T-cell (primary cell): ENCODE data around the gene CDC37L1. TPM values are rescaled to one million over a fixed set of nuclear protein-coding genes. Genes with fewer than 3 reads are reported as not detected.
A peak's percentile ranks its signal among the peaks of the same experiment; 100 is the strongest.

Experiments used
- ATAC-seq, 4 experiments: fragments of 200-7000 bp in 3 of 4; fragments of 150-1000 bp in 1 of 4; cut with Tn5 transposase; replicated peaks in 1 of 4; 1 replicate in 3 of 4; 2 replicates in 1 of 4; pipeline ENCODE4 v1.10.0; 2021; ENCODE audit warnings: moderate library complexity in 3 of 4, mild to moderate bottlenecking in 2 of 4, moderate number of reproducible peaks in 1 of 4
- CTCF ChIA-PET, 2 donors: fragments of 300-600 bp; sonication (Branson Sonifier 250); formaldehyde crosslinking; loops; one replicate each; lab custom pipeline; 2022; ENCODE audit warnings: antibody characterized with exemption in 2 of 2; lab: Charles Lee
- POLR2A ChIA-PET, 2 donors: fragments of 300-600 bp; sonication (Branson Sonifier 250); formaldehyde crosslinking; loops; one replicate each; lab custom pipeline; 2022; ENCODE audit warnings: antibody characterized with exemption in 2 of 2; lab: Charles Lee
- DNase-seq, 35 experiments: peaks; one replicate each; pipeline versions ENCODE4 v3.0.0 to v3.0.0-alpha.2; 2013 to 2023
- H3K27ac ChIP-seq: one replicate; pipeline ENCODE4 v1.5.1; 2013; ENCODE audit warnings: low read length
- H3K27me3 ChIP-seq, 2 experiments: replicated peaks in 1 of 2; 1 replicate in 1 of 2; 2 replicates in 1 of 2; pipeline versions ENCODE4 v1.6.1 to v1.7.0; 2013; ENCODE audit warnings: low read length in 1 of 2, mixed read lengths in 1 of 2; ENCODE audit not compliant: control insufficient read depth in 2 of 2, insufficient read depth in 2 of 2; ENCODE audit errors: extremely low read depth in 1 of 2
- H3K36me3 ChIP-seq, 2 donors: 1 replicate in 1 of 2; 2 replicates in 1 of 2; pipeline versions ENCODE4 v1.6.1 to v1.7.0; 2013; ENCODE audit warnings: low read length in 1 of 2; ENCODE audit not compliant: control insufficient read depth in 2 of 2, insufficient read depth in 1 of 2; ENCODE audit errors: extremely low read depth in 1 of 2
- H3K4me1 ChIP-seq, 2 experiments: 1 replicate in 1 of 2; 2 replicates in 1 of 2; pipeline versions ENCODE4 v1.6.1 to v1.7.0; 2013; ENCODE audit warnings: low read length in 2 of 2, mixed read lengths in 1 of 2; ENCODE audit not compliant: insufficient read depth in 2 of 2, control insufficient read depth in 1 of 2; ENCODE audit errors: extremely low read depth in 1 of 2
- H3K4me3 ChIP-seq, 2 donors: 1 replicate in 1 of 2; 2 replicates in 1 of 2; pipeline versions ENCODE4 v1.5.1 to v1.7.0; 2013; ENCODE audit warnings: mild to moderate bottlenecking in 2 of 2, low read length in 1 of 2, moderate library complexity in 1 of 2; ENCODE audit not compliant: control insufficient read depth in 1 of 2; ENCODE audit errors: extremely low read depth in 1 of 2
- H3K9me3 ChIP-seq: 2 replicates; pipeline ENCODE4 v1.7.0; 2013
- H3K27ac Mint-ChIP-seq, 2 donors: one replicate each; pipeline ENCODE4 v1.8.0; 2020 to 2021; ENCODE audit warnings: mild to moderate bottlenecking in 2 of 2, mixed read lengths in 2 of 2
- H3K27me3 Mint-ChIP-seq, 2 donors: one replicate each; pipeline ENCODE4 v1.8.0; 2021 to 2022; ENCODE audit warnings: mixed read lengths in 2 of 2
- H3K36me3 Mint-ChIP-seq: one replicate; pipeline ENCODE4 v1.8.0; 2021; ENCODE audit warnings: mixed read lengths
- H3K4me1 Mint-ChIP-seq, 3 donors: one replicate each; pipeline ENCODE4 v1.8.0; 2020 to 2022; ENCODE audit warnings: mixed read lengths in 3 of 3, mild to moderate bottlenecking in 1 of 3
- H3K4me3 Mint-ChIP-seq, 3 donors: one replicate each; pipeline ENCODE4 v1.8.0; 2020 to 2022; ENCODE audit warnings: mild to moderate bottlenecking in 3 of 3, mixed read lengths in 3 of 3, moderate library complexity in 3 of 3
- H3K9me3 Mint-ChIP-seq, 3 donors: one replicate each; pipeline ENCODE4 v1.8.0; 2020 to 2022; ENCODE audit warnings: mixed read lengths in 3 of 3
- WGBS: methylation state at CpG from one replicate; pipeline ENCODE4 v1.1.5; 2013; ENCODE audit warnings: missing lambda C conversion rate; ENCODE audit not compliant: insufficient coverage; 5-methylcytosine and 5-hydroxymethylcytosine counted together
- total RNA-seq, 35 experiments: library from RNA in 6 of 35; stranded (reverse) in 6 of 35; fragments of 120-200 nt in 1 of 35; gene quantifications; one replicate each; pipeline versions ENCODE4 v1.2.1 to v1.2.4 and lab custom pipeline; 2013 to 2026

CDC37L1 gene
- total RNA-seq, 5 donors from 2014 or later (not counting 1 experiment from before 2014, with no cell fraction given): 20.6 to 26.8 (median 23.7) TPM

- H3K4me1 Mint-ChIP-seq: peaks cover 30 to 39% (median 34%) of the 10 kb centered on the region in 3 donors
- H3K9me3 ChIP-seq: no peaks in the 10 kb centered on the region
- DNase-seq (peak in 1 of 35 experiments; percentile 21), ATAC-seq (no peak)
- peak overlapping the region; percentile 87 to 89 for H3K27ac Mint-ChIP-seq
- H3K4me3 ChIP-seq: no peak overlapping the region
- no peaks in the 10 kb centered on the region for H3K36me3 Mint-ChIP-seq
- no peaks in the 10 kb centered on the region for H3K9me3 Mint-ChIP-seq
- H3K36me3 ChIP-seq: no peaks in the 10 kb centered on the region
- H3K27me3 ChIP-seq: no peaks in the 10 kb centered on the region
- WGBS: 0% methylated on average over 1 of the region's 3 CpGs
- peaks cover 2 to 23% of the 10 kb centered on the region in 2 experiments for H3K4me1 ChIP-seq
- ChIA-PET POLR2A (interaction anchor here in 1 of 2 donors (0.5 to 0.7 kb wide), 2 partner anchors 18 to 587 kb away, joined by 3 to 4 read pairs; no protein-coding TSS in a partner anchor), CTCF (interaction anchor here (0.8 to 1.0 kb wide), 2 partner anchors 9 to 77 kb away, joined by 3 read pairs; no protein-coding TSS in a partner anchor)
- no peaks in the 10 kb centered on the region for H3K27me3 Mint-ChIP-seq
- H3K4me3 Mint-ChIP-seq: peak overlapping the region; percentile 85 to 91 (median 85)
- H3K27ac ChIP-seq: peak overlapping the region; percentile 79
Observed at GRCh38 chr9:4742246-4742645, 62.9 kb downstream of the CDC37L1 start.

- Mint-ChIP-seq H3K4me3 (peak overlapping the region in 2 of 3 donors; percentile 15 to 29), H3K9me3 (no peaks in the 10 kb centered on the region), H3K27ac (peak overlapping the region; percentile 10 to 50), H3K27me3 (no peaks in the 10 kb centered on the region), H3K36me3 (no peaks in the 10 kb centered on the region), H3K4me1 (peaks cover 24 to 31% (median 30%) of the 10 kb centered on the region in 3 donors)
- ChIA-PET POLR2A (no interaction called here), CTCF (no interaction called here)
- H3K27me3 ChIP-seq: no peaks in the 10 kb centered on the region
- no peaks in the 10 kb centered on the region for H3K36me3 ChIP-seq
- ATAC-seq (no peak), DNase-seq (no peak)
- 100% methylated on average over 1 of the region's 5 CpGs for WGBS
- no peak overlapping the region for H3K4me3 ChIP-seq
- peaks cover 2 to 21% of the 10 kb centered on the region in 2 experiments for H3K4me1 ChIP-seq
- H3K27ac ChIP-seq: no peak overlapping the region
- H3K9me3 ChIP-seq: no peaks in the 10 kb centered on the region
Observed at GRCh38 chr9:4743131-4743875, 63.9 kb downstream of the CDC37L1 start.

- WGBS: no CpG with 5 or more reads among the region's 2 CpGs
- no peaks in the 10 kb centered on the region for H3K36me3 Mint-ChIP-seq
- DNase-seq (no peak), ATAC-seq (no peak)
- Histone ChIP-seq H3K9me3 (no peaks in the 10 kb centered on the region), H3K36me3 (no peaks in the 10 kb centered on the region), H3K27ac (no peak overlapping the region), H3K4me3 (no peak overlapping the region), H3K27me3 (no peaks in the 10 kb centered on the region), H3K4me1 (peaks cover 0 to 5% of the 10 kb centered on the region in 2 experiments)
- ChIA-PET CTCF (interaction anchor here (0.5 to 1.6 kb wide), 2 partner anchors 9 to 241 kb away, joined by 3 to 4 read pairs; no protein-coding TSS in a partner anchor), POLR2A (interaction anchor here in 1 of 2 donors (0.6 kb wide), 1 partner anchor 60 kb away, joined by 4 read pairs; no protein-coding TSS in a partner anchor)
- H3K4me3 Mint-ChIP-seq: no peak overlapping the region
- no peaks in the 10 kb centered on the region for H3K9me3 Mint-ChIP-seq
- no peaks in the 10 kb centered on the region for H3K27me3 Mint-ChIP-seq
- no peak overlapping the region for H3K27ac Mint-ChIP-seq
- peaks cover 4 to 13% (median 12%) of the 10 kb centered on the region in 3 donors for H3K4me1 Mint-ChIP-seq
Observed at GRCh38 chr9:4746278-4747030, 67.1 kb downstream of the CDC37L1 start.

- Mint-ChIP-seq H3K27me3 (no peaks in the 10 kb centered on the region), H3K4me1 (peaks cover 0 to 2% (median 0%) of the 10 kb centered on the region in 3 donors), H3K4me3 (no peak overlapping the region), H3K27ac (no peak overlapping the region), H3K36me3 (no peaks in the 10 kb centered on the region), H3K9me3 (no peaks in the 10 kb centered on the region)
- no peak overlapping the region for H3K27ac ChIP-seq
- no peaks in the 10 kb centered on the region for H3K27me3 ChIP-seq
- no peaks in the 10 kb centered on the region for H3K4me1 ChIP-seq
- no peaks in the 10 kb centered on the region for H3K9me3 ChIP-seq
- CTCF ChIA-PET: interaction anchor here (0.7 to 1.9 kb wide), 2 partner anchors 11 to 320 kb away, joined by 3 to 5 read pairs; no protein-coding TSS in a partner anchor
- H3K36me3 ChIP-seq: no peaks in the 10 kb centered on the region
- WGBS: 84% methylated on average over 5 of the region's 5 CpGs
- ATAC-seq (no peak), DNase-seq (no peak)
- H3K4me3 ChIP-seq: no peak overlapping the region
- POLR2A ChIA-PET: no interaction called here
Observed at GRCh38 chr9:4748612-4749011, 69.2 kb downstream of the CDC37L1 start.

- Mint-ChIP-seq H3K36me3 (no peaks in the 10 kb centered on the region), H3K4me1 (peaks cover 0 to 2% (median 0%) of the 10 kb centered on the region in 3 donors), H3K4me3 (no peak overlapping the region), H3K27ac (no peak overlapping the region), H3K27me3 (no peaks in the 10 kb centered on the region), H3K9me3 (no peaks in the 10 kb centered on the region)
- no peaks in the 10 kb centered on the region for H3K36me3 ChIP-seq
- no peaks in the 10 kb centered on the region for H3K9me3 ChIP-seq
- CTCF ChIA-PET: interaction anchor here (0.6 to 1.9 kb wide), 13 partner anchors 9 to 766 kb away, joined by 3 to 5 read pairs (median 3); partner anchors contain the start of gene AK3 (in 1 of the 2)
- no peaks in the 10 kb centered on the region for H3K4me1 ChIP-seq
- 64% methylated on average over 2 of the region's 8 CpGs for WGBS
- ATAC-seq (peak in 3 of 4 experiments; percentile 49 to 58 (median 50)), DNase-seq (peak in 1 of 35 experiments; percentile 59)
- no peak overlapping the region for H3K4me3 ChIP-seq
- POLR2A ChIA-PET: interaction anchor here (0.6 to 0.7 kb wide), 2 partner anchors 10 to 106 kb away, joined by 5 to 6 read pairs; no protein-coding TSS in a partner anchor
- no peak overlapping the region for H3K27ac ChIP-seq
- H3K27me3 ChIP-seq: no peaks in the 10 kb centered on the region
Observed at GRCh38 chr9:4750023-4750673, 70.8 kb downstream of the CDC37L1 start.
